RWPE2 (cell line): ENCODE measurements around the gene MRPL52.

Experiments
- ATAC-seq: fragments of 200-7000 bp; cut with Tn5 transposase; 3 replicates; pipeline ENCODE4 v1.9.1; 2021; ENCODE audit warnings: low read depth
- DNase-seq: peaks from one replicate; pipeline ENCODE4 v3.0.0-alpha.2; 2020; ENCODE audit warnings: low spot score
- H3K27ac ChIP-seq: fragments of 450-650 bp; 2 replicates; pipeline ENCODE4 v1.5.1; 2017; ENCODE audit warnings: mild to moderate bottlenecking; ENCODE audit not compliant: poor library complexity, severe bottlenecking
- H3K27me3 ChIP-seq: fragments of 250-450 bp; sonication (Bioruptor Pico); 2 replicates; pipeline ENCODE4 v1.5.1; 2021; ENCODE audit warnings: mild to moderate bottlenecking, moderate library complexity; ENCODE audit not compliant: insufficient read depth, poor library complexity, severe bottlenecking
- H3K36me3 ChIP-seq: fragments of 250-450 bp; sonication (Bioruptor Pico); 2 replicates; pipeline ENCODE4 v1.5.1; 2020; ENCODE audit warnings: low read depth, mild to moderate bottlenecking, moderate library complexity
- H3K4me1 ChIP-seq: fragments of 250-450 bp; sonication (Bioruptor Pico); 2 replicates; pipeline ENCODE4 v1.5.1; 2021; ENCODE audit warnings: mild to moderate bottlenecking, moderate library complexity; ENCODE audit not compliant: insufficient read depth, poor library complexity, severe bottlenecking
- H3K4me3 ChIP-seq: fragments of 250-450 bp; sonication (Bioruptor Pico); 2 replicates; pipeline ENCODE4 v1.5.1; 2021; ENCODE audit warnings: mild to moderate bottlenecking, moderate library complexity; ENCODE audit not compliant: severe bottlenecking
- H3K9me3 ChIP-seq: fragments of 250-450 bp; sonication (Bioruptor Pico); 2 replicates; pipeline ENCODE4 v1.5.1; 2021; ENCODE audit warnings: mild to moderate bottlenecking, moderate library complexity; ENCODE audit not compliant: severe bottlenecking
- TF ChIP-seq, protein P1 (sequence below): fragments of 450-650 bp; IDR thresholded peaks from one replicate; pipeline ENCODE4 v1.5.1; 2017; ENCODE audit warnings: mild to moderate bottlenecking, moderate library complexity; ENCODE audit not compliant: poor library complexity, severe bottlenecking

Gene MRPL52

DNA sequence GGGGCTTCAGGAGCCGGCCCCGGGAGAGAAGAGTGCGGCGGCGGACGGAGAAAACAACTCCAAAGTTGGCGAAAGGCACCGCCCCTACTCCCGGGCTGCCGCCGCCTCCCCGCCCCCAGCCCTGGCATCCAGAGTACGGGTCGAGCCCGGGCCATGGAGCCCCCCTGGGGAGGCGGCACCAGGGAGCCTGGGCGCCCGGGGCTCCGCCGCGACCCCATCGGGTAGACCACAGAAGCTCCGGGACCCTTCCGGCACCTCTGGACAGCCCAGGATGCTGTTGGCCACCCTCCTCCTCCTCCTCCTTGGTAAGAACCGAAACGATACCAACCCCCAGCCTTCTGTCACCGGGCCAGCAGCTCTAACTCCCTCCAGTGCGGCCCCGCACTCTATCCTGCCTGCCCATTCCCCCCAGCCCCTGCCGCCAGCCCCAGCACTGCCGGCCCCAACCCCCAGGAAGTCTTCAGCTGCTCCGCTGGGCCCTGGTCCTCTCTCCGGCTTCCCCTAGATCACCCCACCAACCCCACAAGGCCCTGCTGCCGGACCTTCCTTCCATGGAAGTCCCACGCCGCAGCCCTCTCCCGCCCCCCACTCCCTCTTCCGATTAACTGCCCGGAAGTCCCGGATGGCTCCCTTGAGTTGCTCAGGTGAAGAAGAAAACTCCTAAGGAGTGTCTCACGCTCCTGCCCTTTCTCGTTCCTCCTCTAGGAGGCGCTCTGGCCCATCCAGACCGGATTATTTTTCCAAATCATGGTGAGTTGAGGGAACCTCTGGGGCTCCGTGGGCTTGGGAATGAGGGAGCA, 42.5 kb downstream of the MRPL52 start:
- Histone ChIP-seq H3K27me3 (no peaks in the 10 kb centered on the region), H3K4me1 (peaks cover 9% of the 10 kb centered on the region), H3K27ac (peak overlapping the region; percentile 91), H3K36me3 (peaks cover 42% of the 10 kb centered on the region), H3K9me3 (no peaks in the 10 kb centered on the region), H3K4me3 (peak overlapping the region; percentile 69)
- ATAC-seq (peak; percentile 55), DNase-seq (peak; percentile 86)
- TF ChIP-seq, protein P1, sequence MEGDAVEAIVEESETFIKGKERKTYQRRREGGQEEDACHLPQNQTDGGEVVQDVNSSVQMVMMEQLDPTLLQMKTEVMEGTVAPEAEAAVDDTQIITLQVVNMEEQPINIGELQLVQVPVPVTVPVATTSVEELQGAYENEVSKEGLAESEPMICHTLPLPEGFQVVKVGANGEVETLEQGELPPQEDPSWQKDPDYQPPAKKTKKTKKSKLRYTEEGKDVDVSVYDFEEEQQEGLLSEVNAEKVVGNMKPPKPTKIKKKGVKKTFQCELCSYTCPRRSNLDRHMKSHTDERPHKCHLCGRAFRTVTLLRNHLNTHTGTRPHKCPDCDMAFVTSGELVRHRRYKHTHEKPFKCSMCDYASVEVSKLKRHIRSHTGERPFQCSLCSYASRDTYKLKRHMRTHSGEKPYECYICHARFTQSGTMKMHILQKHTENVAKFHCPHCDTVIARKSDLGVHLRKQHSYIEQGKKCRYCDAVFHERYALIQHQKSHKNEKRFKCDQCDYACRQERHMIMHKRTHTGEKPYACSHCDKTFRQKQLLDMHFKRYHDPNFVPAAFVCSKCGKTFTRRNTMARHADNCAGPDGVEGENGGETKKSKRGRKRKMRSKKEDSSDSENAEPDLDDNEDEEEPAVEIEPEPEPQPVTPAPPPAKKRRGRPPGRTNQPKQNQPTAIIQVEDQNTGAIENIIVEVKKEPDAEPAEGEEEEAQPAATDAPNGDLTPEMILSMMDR, result peak; percentile 99

DNA sequence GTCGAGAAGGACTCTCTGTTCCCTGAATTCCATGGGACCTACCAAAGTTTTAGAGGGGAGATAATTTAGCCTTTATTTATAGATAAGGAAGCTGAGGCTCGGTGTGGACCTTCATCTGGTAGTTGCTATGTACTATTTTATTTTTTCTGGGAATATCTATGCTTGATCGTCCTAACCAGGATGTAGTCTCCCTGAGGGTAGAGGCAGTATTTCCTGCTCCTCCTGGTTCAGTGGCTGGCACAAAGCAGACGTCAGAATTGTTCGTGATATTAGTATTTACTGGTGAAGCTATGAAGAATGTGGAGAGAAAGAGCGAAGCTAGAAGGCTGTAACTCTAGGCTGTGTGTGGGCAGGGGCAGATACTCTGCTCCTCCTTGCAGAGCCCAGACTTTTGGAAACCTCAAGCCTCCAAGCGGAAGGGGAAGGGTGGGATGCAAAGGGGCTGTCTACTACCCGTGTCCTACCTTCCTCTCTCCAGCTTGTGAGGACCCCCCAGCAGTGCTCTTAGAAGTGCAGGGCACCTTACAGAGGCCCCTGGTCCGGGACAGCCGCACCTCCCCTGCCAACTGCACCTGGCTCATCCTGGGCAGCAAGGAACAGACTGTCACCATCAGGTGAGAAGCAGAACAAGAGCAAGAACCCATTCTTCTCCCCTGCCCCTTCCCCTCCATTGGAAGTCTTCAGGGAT, 43.3 kb downstream of the MRPL52 start:
- no peak for DNase-seq
- H3K36me3 ChIP-seq, result peaks cover 49% of the 10 kb centered on the region
- H3K9me3 ChIP-seq, result no peaks in the 10 kb centered on the region
- H3K27me3 ChIP-seq, result no peaks in the 10 kb centered on the region
- peak overlapping the region; percentile 69 for H3K4me3 ChIP-seq
- TF ChIP-seq, protein P1, result peak; percentile 90
- peak overlapping the region; percentile 91 for H3K27ac ChIP-seq
- no peak for ATAC-seq
- peaks cover 9% of the 10 kb centered on the region for H3K4me1 ChIP-seq

DNA sequence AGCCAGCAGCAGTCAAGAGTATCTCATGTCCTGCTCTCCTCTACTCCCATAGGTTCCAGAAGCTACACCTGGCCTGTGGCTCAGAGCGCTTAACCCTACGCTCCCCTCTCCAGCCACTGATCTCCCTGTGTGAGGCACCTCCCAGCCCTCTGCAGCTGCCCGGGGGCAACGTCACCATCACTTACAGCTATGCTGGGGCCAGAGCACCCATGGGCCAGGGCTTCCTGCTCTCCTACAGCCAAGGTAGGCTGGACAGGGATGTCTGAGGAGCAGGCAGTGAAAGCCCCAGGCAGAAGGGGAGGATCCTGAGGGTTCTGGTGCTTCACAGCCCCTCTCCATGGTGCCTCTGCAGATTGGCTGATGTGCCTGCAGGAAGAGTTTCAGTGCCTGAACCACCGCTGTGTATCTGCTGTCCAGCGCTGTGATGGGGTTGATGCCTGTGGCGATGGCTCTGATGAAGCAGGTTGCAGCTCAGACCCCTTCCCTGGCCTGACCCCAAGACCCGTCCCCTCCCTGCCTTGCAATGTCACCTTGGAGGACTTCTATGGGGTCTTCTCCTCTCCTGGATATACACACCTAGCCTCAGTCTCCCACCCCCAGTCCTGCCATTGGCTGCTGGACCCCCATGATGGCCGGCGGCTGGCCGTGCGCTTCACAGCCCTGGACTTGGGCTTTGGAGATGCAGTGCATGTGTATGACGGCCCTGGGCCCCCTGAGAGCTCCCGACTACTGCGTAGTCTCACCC, 45.5 kb downstream of the MRPL52 start:
- TF ChIP-seq, protein P1, result no peak
- peaks cover 9% of the 10 kb centered on the region for H3K4me1 ChIP-seq
- no peak overlapping the region for H3K4me3 ChIP-seq
- DNase-seq, result peak; percentile 67
- H3K27me3 ChIP-seq, result no peaks in the 10 kb centered on the region
- no peak overlapping the region for H3K27ac ChIP-seq
- ATAC-seq, result no peak
- H3K9me3 ChIP-seq, result no peaks in the 10 kb centered on the region
- H3K36me3 ChIP-seq, result peaks cover 54% of the 10 kb centered on the region

DNA sequence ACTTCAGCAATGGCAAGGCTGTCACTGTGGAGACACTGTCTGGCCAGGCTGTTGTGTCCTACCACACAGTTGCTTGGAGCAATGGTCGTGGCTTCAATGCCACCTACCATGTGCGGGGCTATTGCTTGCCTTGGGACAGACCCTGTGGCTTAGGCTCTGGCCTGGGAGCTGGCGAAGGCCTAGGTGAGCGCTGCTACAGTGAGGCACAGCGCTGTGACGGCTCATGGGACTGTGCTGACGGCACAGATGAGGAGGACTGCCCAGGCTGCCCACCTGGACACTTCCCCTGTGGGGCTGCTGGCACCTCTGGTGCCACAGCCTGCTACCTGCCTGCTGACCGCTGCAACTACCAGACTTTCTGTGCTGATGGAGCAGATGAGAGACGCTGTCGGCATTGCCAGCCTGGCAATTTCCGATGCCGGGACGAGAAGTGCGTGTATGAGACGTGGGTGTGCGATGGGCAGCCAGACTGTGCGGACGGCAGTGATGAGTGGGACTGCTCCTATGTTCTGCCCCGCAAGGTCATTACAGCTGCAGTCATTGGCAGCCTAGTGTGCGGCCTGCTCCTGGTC, 46.1 kb downstream of the MRPL52 start:
- Histone ChIP-seq H3K27ac (no peak overlapping the region), H3K4me1 (peaks cover 2% of the 10 kb centered on the region), H3K36me3 (peaks cover 54% of the 10 kb centered on the region), H3K9me3 (no peaks in the 10 kb centered on the region), H3K27me3 (no peaks in the 10 kb centered on the region), H3K4me3 (no peak overlapping the region)
- ATAC-seq, result no peak
- TF ChIP-seq, protein P1, result no peak
- no peak for DNase-seq
